Measurements from ENCODE around the gene WDFY4. TPM values are rescaled to one million over a fixed set of nuclear protein-coding genes. Genes with fewer than 3 reads are reported as not detected.

Gene WDFY4
- total RNA-seq, 1 donor from 2014 or later, result 1.6 TPM

- intact Hi-C loops (cut with micrococcal nuclease), result no loop called here
- no peak for ATAC-seq
- no peak for DNase-seq
Measured at GRCh38 chr10:48763403-48763965, 78.8 kb downstream of the WDFY4 start.

- intact Hi-C loops (cut with micrococcal nuclease), result no loop called here
- no peak for DNase-seq
- ATAC-seq, result no peak
Measured at GRCh38 chr10:48764486-48764885, 79.8 kb downstream of the WDFY4 start.

GRCh38 chr10:48765039-48765438, 80.4 kb downstream of the WDFY4 start:
- no peak for DNase-seq
- intact Hi-C loops (cut with micrococcal nuclease), result no loop called here
- no peak for ATAC-seq

GRCh38 chr10:48765527-48765926, 80.9 kb downstream of the WDFY4 start:
- no peak for ATAC-seq
- intact Hi-C loops (cut with micrococcal nuclease), result no loop called here
- no peak for DNase-seq

GRCh38 chr10:48767373-48768143, 82.9 kb downstream of the WDFY4 start:
- ATAC-seq (no peak), DNase-seq (no peak)
- intact Hi-C loops (cut with micrococcal nuclease), result no loop called here

GRCh38 chr10:48768144-48768766, 83.6 kb downstream of the WDFY4 start:
- intact Hi-C loops (cut with micrococcal nuclease), result no loop called here
- ATAC-seq (no peak), DNase-seq (no peak)

- intact Hi-C loops (cut with micrococcal nuclease), result no loop called here
- ATAC-seq (no peak), DNase-seq (no peak)
Measured at GRCh38 chr10:48768926-48769325, 84.3 kb downstream of the WDFY4 start.

GRCh38 chr10:48769706-48770435, 85.2 kb downstream of the WDFY4 start:
- ATAC-seq, result no peak
- no peak for DNase-seq
- intact Hi-C loops (cut with micrococcal nuclease), result no loop called here

GRCh38 chr10:48770561-48771089, 86.0 kb downstream of the WDFY4 start:
- intact Hi-C loops (cut with micrococcal nuclease), result no loop called here
- ATAC-seq, result no peak
- DNase-seq, result no peak

GRCh38 chr10:48771234-48771633, 86.6 kb downstream of the WDFY4 start:
- intact Hi-C loops (cut with micrococcal nuclease), result no loop called here
- ATAC-seq (no peak), DNase-seq (no peak)

- ATAC-seq (no peak), DNase-seq (no peak)
- intact Hi-C loops (cut with micrococcal nuclease), result no loop called here
Measured at GRCh38 chr10:48772059-48772458, 87.4 kb downstream of the WDFY4 start.

- DNase-seq, result no peak
- intact Hi-C loops (cut with micrococcal nuclease), result no loop called here
- ATAC-seq, result no peak
Measured at GRCh38 chr10:48773580-48773979, 88.9 kb downstream of the WDFY4 start.

- ATAC-seq (no peak), DNase-seq (no peak)
- intact Hi-C loops (cut with micrococcal nuclease), result no loop called here
Measured at GRCh38 chr10:48774416-48775205, 89.9 kb downstream of the WDFY4 start.

- intact Hi-C loops (cut with micrococcal nuclease), result no loop called here
- no peak for ATAC-seq
- DNase-seq, result no peak
Measured at GRCh38 chr10:48775206-48775517, 90.5 kb downstream of the WDFY4 start.

- ATAC-seq (no peak), DNase-seq (no peak)
- intact Hi-C loops (cut with micrococcal nuclease), result no loop called here
Measured at GRCh38 chr10:48776005-48776522, 91.4 kb downstream of the WDFY4 start.

- no peak for ATAC-seq
- intact Hi-C loops (cut with micrococcal nuclease), result no loop called here
- no peak for DNase-seq
Measured at GRCh38 chr10:48776528-48776927, 91.9 kb downstream of the WDFY4 start.

GRCh38 chr10:48777110-48777509, 92.4 kb downstream of the WDFY4 start:
- intact Hi-C loops (cut with micrococcal nuclease), result no loop called here
- no peak for ATAC-seq

GRCh38 chr10:48778193-48778857, 93.7 kb downstream of the WDFY4 start:
- ATAC-seq (no peak), DNase-seq (no peak)
- intact Hi-C loops (cut with micrococcal nuclease), result no loop called here

More at GRCh38 chr10:48777110-48777509, 92.4 kb downstream of the WDFY4 start:
- DNase-seq, result no peak
